ENCODE data around the gene MAN1A1. TPM values are rescaled to one million over a fixed set of nuclear protein-coding genes. Genes with fewer than 3 reads are reported as not detected.

The MAN1A1 gene
- total and polyA plus RNA-seq, 2 of the 4 experiments (the other 2 are of a cell fraction) = 5.9 to 6.4 TPM

- Histone ChIP-seq H2AK5ac (ENCODE audit: low read depth, low read length) (no peak overlapping the region), H3K27me3 (ENCODE audit: control insufficient read depth, insufficient read depth, low read length) (peaks cover 2% of the 10 kb centered on the region; the same call in 1 of the 2 replicates), H3K27ac (ENCODE audit: insufficient read depth, low read length) (no peak overlapping the region), H2AFZ (replicated peaks; ENCODE audit: low read length, poor library complexity) (peak overlapping the region; percentile 19), H3K56ac (ENCODE audit: extremely low read depth, insufficient read depth, low read length) (no peak overlapping the region), H3K4me2 (ENCODE audit: low read depth, low read length) (peak overlapping the region; percentile 80), H2BK120ac (ENCODE audit: low read depth, low read length) (peak overlapping the region; percentile 41), H3K36me3 (ENCODE audit: control insufficient read depth, insufficient read depth, low read length) (no peaks in the 10 kb centered on the region), H3K23ac (ENCODE audit: low read depth, low read length) (no peak overlapping the region), H3K4me3 (ENCODE audit: insufficient read depth, low read depth, low read length) (no peak overlapping the region), H3K9ac (ENCODE audit: low read depth, low read length) (no peak overlapping the region), H3K9me3 (ENCODE audit: control insufficient read depth, insufficient read depth, low read length) (no peaks in the 10 kb centered on the region; the same call in 1 of the 2 replicates), H3K4me1 (ENCODE audit: control insufficient read depth, insufficient read depth, low read length) (0 out of 2 replicates have a peak, but pooled peaks cover 3% of the 10 kb centered on the region), H4K8ac (ENCODE audit: low read depth in 2 of 2, low read length in 2 of 2) (no peak overlapping the region; a peak in 1 of 4 replicates), H4K20me1 (ENCODE audit: insufficient read depth, low read length) (no peaks in the 10 kb centered on the region), H4K91ac (ENCODE audit: insufficient read depth, low read depth, low read length) (no peak overlapping the region), H2BK5ac (ENCODE audit: low read depth, low read length, poor library complexity, severe bottlenecking) (peak overlapping the region; percentile 31), H3K9me1 (ENCODE audit: insufficient read depth, low read length) (no peaks in the 10 kb centered on the region), H2BK15ac (ENCODE audit: low read depth, low read length) (no peak overlapping the region; the same call in 2 of the 3 replicates), H2AK9ac (replicated peaks; ENCODE audit: low read depth, low read length, poor library complexity) (no peak overlapping the region), H3K14ac (replicated peaks; ENCODE audit: low read depth, low read length) (no peak overlapping the region), H4K5ac (ENCODE audit: low read depth, low read length) (no peak overlapping the region), H3K4ac (ENCODE audit: low read depth, low read length) (no peak overlapping the region; the same call in 1 of the 2 replicates), H3K18ac (ENCODE audit: low read depth, low read length) (no peak overlapping the region), H2BK20ac (ENCODE audit: low read depth, low read length) (no peak overlapping the region), H3K79me1 (ENCODE audit: low read depth in 1 of 2, low read length in 2 of 2) (no peaks in the 10 kb centered on the region)
- peak; percentile 85 for ATAC-seq (ENCODE audit: low read depth)
- WGBS, 2 experiments (ENCODE audit: extremely low coverage in 2 of 2, insufficient read length in 1 of 2) = no CpG with 5 or more reads among the region's 4 CpGs
- peak; percentile 63 for TF ChIP-seq SMC3 (IDR thresholded peaks at IDR 0.05; ENCODE audit: low read depth, low read length)
- TF ChIP-seq CEBPB (IDR thresholded peaks at IDR 0.05; ENCODE audit: low read depth, low read length) = no peak
- TF ChIP-seq FOS (IDR thresholded peaks at IDR 0.05; ENCODE audit: low read depth, low read length) = no peak
- peak; percentile 75 for TF ChIP-seq RAD21 (IDR thresholded peaks at IDR 0.05; ENCODE audit: low read length)
- peak; percentile 84 for TF ChIP-seq CTCF (conservative IDR thresholded peaks at IDR 0.05; ENCODE audit: low read depth, low read length)
- no peak for TF ChIP-seq USF2 (IDR thresholded peaks at IDR 0.05; ENCODE audit: low read depth, low read length)
- in situ Hi-C loops (cut with MboI; ENCODE audit: low sequenced_read_pairs) (no loop called here), intact Hi-C loops (cut with micrococcal nuclease) (no loop called here), dilution Hi-C loops (cut with HindIII; ENCODE audit: low sequenced_read_pairs, unreplicated experiment) (no loop called here)
- DNase-seq = peak; percentile 76
- ChIA-PET POLR2A (ENCODE audit: unreplicated experiment) (no interaction called here), CTCF (interaction anchor here (0.6 to 1.5 kb wide), 13 partner anchors 9 to 1798 kb away, joined by 3 to 7 read pairs (median 4); no protein-coding TSS in a partner anchor)
- no TSS peak for BruUV-seq (replicated peaks)
Observed at GRCh38 chr6:119129148-119129967, 220.2 kb downstream of the MAN1A1 start.
